NCI-H2081 (cell line): ENCODE data around the gene RNF222.

ENCODE experiments used
- DNase-seq, 2 experiments: peaks; one replicate each; lab custom pipeline; 2025; lab: John Stamatoyannopoulos, UW

Gene RNF222

DNA sequence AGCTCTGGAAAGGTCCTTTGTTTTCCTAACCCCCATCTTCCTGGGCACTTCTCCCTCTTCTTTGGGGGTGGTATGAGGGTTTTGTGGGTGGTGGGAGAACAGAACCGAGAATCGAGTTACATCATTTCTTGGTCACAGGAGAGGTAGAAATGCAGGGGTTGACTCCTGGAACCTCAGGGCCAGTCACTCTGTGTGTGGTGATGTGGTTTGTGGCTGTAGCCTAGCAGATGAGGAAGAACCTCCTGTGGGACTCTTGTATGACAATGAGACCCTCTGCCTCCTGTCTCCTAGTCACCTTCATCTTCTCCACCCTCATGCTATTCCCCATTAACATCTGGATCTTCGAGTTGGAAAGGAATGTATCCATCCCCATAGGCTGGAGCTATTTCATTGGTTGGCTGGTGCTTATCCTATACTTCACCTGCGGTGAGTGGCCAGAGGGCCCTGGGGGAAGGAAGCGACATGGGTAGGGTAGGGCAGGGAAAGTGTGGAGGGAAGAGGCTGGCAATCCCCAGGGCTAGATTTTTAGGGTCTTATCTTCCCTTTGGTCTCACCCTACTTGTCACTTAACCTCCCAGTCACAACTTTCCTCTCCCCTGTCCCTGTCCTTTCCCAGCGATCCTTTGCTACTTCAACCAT is 52.5 kb downstream of the RNF222 start:
- DNase-seq: no peak

DNA sequence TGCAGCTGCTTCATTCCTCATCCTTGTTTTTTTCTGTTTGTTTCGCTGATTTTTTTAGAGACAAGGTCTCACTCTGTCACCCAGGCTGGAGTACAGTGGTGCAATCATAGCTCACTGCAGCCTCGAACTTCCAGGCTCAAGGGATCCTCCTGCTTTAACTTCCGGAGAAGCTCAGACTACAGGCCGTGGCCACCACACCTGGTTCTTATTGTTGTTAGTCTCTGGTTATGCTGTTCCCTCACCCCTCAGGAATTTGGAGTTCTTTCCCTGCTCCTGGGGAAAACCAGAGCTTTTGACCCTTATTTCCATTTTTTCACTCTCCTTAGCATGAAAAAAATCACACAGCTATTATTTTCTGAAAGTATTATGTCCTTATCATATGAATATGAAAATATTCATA is 56.2 kb downstream of the RNF222 start:
- no peak for DNase-seq
